GM21515 (cell line): ENCODE results near the gene GALNT10.
A peak's percentile ranks its signal among the peaks of the same experiment; 100 is the strongest.
"Not testable (repeated sequence)": the region's sequence is repeated elsewhere in the genome, so short reads cannot be mapped to it uniquely, and the experiment has no call there.

Source experiments
- ATAC-seq: cut with Tn5 transposase; IDR thresholded peaks from one replicate; pipeline ENCODE4 v1.9.1; 2021; ENCODE audit not compliant: unreplicated experiment

GALNT10 gene

DNA sequence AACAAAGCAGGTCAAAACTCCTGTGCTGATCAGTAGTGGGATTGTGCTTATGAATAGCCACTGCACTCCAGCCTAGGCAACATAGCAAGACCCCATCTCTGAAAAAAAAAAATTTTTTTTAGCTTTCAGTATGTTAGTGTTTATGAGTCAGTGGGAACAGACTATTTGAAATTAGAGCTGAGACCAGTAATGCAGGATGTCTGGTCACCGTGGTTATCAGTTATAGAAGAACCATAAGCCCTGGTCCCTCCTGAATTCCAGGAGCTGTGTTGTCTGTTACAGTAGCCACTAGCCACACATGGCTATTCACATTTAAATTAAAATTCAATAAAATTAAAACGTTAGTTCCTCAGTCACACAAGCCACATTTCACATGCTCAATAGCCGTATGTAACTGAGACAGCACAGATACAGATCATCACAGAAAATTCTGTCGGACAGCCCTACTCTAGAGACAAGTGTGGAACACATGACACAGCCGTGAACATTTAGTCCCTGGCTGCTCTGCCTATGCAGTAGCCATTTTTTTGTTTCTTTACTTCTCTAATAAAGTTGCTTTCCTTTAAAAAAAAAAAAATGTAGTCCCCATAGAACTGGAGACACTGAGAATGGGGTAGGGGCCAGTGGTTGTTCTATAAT is 159.2 kb downstream of the GALNT10 start:
- ATAC-seq, result no peak

GRCh38 chr5:154351141-154351540 is 160.6 kb downstream of the GALNT10 start:
- no peak for ATAC-seq

DNA sequence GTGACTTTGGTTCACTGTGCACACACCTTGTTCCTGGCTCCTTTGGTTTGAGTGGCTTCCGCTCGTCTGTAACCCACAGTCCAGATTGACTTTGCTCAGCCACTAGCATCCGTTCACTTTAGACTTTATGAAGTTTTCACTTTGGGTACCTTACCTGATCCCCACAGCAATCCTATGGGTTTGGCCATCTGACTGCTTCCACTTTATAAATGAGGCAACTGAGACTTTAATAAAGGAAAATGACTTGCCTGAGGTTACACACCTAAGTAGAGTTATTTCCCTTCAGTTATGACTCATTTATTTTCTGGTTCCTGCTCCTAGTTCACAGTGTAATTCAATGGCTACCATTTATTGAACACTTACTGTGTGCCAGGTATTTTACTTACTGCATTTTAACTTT is 161.0 kb downstream of the GALNT10 start:
- ATAC-seq, result peak; percentile 55

DNA sequence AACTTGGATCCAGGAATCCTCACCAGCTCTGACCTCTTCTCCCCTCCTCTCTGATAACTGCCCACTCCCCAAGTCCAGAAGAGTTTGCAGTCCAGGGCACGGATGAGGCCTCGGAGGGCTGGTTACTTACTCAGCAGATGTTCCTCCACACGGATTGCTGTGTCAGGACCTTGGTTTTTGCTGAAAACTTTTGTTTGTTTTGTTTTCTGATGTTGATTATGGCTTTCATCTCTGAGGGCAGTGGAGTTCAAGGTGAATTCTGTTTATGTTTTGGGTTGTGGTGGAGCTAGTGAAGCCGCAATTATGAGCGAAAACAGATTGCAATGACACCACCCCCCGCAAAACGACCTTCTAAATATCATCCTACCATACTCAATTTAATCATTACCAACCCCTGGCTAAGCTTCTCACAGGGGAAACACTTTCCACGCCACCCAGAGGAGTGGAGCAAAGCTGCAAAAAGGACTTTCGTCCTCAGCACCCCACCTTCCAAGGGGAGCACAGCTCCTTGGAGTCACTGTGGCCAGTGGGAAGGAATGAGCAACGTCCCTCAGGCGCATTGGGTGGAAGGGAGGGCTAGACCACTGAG is 162.5 kb downstream of the GALNT10 start:
- ATAC-seq, result no peak

GRCh38 chr5:154355129-154355611 is 164.6 kb downstream of the GALNT10 start:
- ATAC-seq, result no peak

DNA sequence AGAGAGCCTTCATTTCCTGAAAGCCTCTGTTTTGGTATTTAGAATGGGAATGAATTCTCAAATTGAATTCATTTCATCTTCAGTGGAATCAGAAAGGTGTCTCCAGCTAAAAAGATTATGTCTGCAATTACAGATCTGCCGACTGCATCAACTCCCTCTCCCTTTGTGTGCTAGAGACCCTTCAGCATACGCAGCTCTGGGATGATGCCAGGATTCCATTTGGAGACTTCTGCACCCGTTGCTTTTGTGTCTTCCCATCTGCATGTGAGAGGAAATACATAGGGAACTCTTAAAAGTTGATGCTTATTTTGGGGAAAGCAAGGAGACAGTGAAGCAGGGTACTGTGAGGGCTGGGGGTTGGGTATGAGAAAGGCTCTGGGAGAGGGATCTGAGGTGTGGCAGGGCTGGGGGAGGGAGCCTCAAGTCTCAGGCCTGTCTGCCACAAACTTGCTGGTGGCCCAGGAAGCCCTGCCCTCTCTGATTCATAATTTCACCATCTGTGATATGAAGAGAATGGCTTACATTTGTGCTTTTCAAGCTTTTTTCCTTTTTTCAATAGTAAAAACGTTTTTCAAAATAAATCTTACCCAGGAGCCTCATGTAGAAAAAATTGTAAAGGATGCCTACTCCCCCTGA is 165.6 kb downstream of the GALNT10 start:
- no peak for ATAC-seq

DNA sequence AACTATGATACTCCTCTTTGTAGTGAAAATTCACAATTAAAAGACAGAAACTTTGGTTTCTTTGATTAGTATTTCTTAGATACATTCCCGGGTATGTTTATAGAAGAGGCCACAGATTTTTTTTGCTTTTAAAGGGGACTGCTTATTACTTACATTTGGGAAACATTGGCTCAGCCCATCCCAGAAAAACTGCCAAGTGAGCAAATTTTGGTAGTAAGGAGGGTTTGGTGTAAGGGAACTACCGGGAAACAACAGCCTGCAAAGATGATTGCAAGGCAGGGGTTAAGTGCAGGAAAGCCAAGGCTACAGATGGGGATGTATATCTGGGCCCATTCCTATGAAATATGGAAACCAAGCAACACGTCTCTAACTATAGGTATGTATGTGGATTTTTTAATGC is 166.4 kb downstream of the GALNT10 start:
- ATAC-seq, result no peak

- ATAC-seq, result no peak
Observed at GRCh38 chr5:154358516-154359220, 168.1 kb downstream of the GALNT10 start.

DNA sequence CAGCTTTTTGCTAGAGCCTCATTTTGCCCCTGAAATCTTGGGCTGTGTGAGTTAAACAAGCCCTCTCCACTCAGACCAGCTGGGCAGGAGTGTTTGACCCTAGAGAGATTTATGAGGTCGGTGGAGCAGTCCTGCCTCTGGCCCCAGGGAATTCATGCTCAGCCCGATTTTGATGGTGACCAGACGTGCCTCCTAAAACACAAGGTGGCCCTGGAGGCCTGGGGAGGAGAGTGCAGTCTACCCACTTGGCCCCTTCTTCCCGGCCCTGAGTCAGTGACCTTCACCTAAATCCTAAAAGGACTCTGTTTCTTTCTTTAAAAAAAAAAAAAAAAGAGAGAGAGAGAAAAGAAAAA is 168.7 kb downstream of the GALNT10 start:
- no peak for ATAC-seq

DNA sequence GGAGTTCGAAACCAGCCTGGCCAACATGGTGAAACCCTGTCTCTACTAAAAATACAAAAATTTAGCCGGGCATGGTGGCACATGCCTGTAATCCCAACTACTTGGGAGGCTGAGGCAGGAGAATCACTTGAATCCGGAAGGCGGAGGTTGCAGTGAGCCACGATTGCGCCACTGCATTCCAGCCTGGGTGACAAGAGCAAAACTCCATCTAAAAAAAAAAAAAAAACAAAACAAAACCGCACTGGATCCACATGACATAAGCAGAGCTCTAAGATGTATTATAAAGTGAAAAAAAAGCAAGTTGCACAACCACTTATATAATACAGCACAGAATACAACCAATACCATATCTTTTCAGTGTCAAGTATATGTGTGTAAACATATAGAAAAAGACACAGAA is 169.7 kb downstream of the GALNT10 start:
- ATAC-seq, result not testable (repeated sequence)

- ATAC-seq, result no peak
Observed at GRCh38 chr5:154363411-154363810, 172.9 kb downstream of the GALNT10 start.

DNA sequence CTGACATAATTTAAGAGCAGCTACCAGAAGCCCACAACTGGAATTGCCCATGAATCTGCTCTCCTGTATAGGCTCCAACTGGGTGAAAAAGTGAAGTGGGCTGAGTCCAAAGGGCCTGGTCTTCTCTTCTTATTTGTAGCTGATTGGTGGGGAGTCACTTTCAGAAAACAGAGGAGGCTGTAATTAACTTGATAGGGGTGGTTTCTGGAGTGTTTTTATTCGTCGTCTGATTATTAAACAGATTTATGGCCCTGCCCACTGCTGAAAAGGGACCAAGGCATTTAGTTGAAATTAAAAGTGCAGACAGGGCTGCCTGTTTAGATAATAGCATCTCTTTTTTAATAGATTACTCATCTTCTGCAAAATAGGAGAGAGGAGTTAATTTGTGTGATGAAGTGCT is 174.2 kb downstream of the GALNT10 start:
- no peak for ATAC-seq

- no peak for ATAC-seq
Observed at GRCh38 chr5:154365823-154366222, 175.3 kb downstream of the GALNT10 start.

GRCh38 chr5:154366353-154366752 is 175.8 kb downstream of the GALNT10 start:
- no peak for ATAC-seq

DNA sequence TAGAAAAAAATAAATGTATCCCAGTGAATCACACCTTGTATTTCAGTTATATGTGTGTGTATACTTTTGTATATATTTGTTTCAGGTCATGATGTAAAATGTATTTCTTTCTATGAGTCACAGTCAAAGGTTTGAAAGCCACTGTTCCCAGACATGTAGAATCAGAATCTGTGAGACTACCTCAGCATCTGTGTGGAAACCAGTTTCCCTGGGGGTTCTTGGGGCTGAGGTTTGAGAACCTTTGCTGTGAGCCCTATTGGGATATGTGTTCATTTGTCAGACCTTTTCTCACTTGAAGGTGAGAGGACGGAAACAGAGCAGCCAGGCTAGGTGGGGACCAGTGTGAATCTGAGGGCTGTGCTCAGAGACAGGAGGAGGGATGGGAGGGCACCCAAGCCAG is 176.6 kb downstream of the GALNT10 start:
- no peak for ATAC-seq

GRCh38 chr5:154368041-154368800 is 177.7 kb downstream of the GALNT10 start:
- no peak for ATAC-seq

DNA sequence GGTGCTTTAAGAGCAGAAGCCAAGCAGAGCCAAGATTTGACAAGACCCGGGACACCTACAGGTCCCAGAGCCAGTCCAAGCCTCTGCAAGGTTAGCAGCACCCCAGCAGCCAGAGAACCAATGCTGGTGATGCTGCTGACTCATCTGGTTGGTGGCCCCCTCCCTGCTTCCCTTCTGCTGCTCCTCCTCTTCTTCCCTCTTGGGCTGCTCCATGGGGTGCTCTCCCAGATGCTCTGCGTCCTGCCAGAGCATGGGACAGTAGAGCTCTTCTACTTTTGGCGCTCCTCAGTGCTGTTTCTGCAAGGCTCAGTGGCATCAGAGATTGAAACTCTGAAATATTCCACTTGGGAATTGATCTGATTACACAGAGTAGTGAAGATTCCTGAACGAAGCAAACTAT is 179.1 kb downstream of the GALNT10 start:
- ATAC-seq, result no peak

GRCh38 chr5:154370119-154370518 is 179.6 kb downstream of the GALNT10 start:
- ATAC-seq, result no peak

DNA sequence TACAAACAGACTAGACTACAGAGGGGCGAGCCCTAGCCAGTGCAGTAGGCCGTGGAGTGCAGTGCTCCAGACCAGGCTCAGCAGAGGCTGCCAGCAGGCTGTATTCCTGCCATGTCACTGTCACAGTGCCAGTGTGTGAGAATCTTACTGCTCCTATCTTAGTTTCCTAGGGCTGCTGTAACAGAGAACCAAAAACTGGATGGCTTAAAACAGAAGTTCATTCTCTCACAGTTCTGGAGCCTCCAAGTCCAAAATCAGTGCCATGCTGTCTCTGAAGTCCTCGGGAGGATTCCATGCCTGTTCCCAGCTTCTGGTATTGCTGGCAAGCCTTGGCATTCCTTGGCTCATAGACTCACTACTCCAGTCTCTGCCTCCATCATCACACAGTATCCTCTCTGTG is 180.3 kb downstream of the GALNT10 start:
- ATAC-seq, result no peak

DNA sequence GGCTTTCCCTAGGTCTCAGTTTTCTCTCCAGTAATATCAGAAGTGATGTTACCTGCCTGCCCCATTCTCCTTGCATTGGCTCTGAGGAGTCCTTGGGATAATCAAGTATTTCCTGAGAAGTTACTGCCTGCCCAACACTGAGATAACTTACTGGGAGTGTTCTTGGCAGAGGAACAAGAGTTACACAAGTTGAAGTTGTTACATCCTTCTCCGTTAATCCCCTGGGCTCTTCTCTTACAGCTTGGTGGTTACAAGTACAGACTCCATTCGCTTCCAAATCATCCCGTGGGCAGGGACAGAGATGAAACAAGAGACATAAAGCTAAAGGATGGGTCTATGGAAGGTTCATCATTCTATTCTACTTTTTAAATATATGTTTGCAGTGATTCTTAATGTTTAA is 181.2 kb downstream of the GALNT10 start:
- ATAC-seq, result no peak

DNA sequence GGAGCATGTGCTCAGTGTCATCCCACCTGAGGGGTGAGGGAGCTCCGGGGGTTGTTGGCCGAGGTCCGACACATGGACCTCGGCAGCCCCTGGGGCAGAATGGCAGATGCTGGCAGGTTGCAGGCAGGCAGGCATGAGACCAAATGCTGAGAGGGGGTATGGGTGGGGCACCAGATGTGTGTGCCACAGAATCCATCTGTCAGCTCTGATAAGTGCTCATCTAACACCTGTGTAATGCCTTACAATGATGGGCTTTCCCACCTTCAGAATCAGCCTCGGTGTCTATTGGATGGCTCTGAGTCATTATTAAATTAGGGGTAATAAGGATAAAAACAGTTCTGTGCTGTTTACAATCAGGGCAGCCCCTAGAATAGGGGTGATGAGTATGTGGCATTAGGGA is 182.1 kb downstream of the GALNT10 start:
- ATAC-seq, result no peak
